HG03457 (cell line): Measurements from ENCODE around the gene LRIT3.
"Not testable (repeated sequence)": the region's sequence is repeated elsewhere in the genome, so short reads cannot be mapped to it uniquely, and the experiment has no call there.

ENCODE experiments used
- ATAC-seq: cut with Tn5 transposase; IDR thresholded peaks from one replicate; pipeline ENCODE4 v1.9.1; 2021; ENCODE audit warnings: moderate number of reproducible peaks; ENCODE audit not compliant: unreplicated experiment

Gene LRIT3

DNA sequence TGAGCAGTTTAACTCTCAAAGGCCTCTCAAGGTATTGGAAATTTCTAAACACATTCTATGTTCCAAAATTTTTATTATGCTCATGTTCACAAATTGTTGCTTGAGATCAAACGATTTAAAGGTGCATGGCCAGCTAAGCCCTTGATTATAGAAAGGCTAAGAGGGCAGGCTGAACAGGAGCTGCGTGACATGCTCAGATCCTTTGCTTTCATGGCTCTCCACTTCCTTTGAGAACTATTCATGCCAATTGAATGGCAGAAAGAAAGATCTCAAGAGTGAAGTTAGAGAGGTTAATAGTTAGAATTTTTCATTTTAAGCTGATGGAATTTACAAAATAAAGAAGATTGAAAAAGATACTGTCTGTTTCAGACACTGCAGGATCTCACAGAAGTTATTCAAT is 594 bp downstream of the LRIT3 start:
- ATAC-seq: no peak

DNA sequence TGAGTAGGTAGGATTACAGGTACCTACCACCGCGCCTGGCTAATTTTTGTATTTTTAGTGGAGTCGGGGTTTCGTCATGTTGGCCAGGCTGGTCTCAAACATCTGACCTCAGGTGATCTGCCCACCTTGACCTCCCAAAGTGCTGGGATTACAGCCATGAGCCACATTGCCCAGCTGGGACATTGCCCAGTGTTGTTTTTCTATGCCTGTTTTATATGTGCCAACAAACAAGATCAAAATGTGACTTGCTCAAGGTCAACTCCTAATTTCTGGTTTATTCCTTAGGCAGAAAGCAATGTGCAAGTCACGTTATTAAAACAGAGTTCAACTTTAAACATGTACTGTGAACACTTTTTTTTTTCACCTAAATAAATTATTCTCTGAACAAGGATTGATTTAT is 2.7 kb downstream of the LRIT3 start:
- no peak for ATAC-seq

DNA sequence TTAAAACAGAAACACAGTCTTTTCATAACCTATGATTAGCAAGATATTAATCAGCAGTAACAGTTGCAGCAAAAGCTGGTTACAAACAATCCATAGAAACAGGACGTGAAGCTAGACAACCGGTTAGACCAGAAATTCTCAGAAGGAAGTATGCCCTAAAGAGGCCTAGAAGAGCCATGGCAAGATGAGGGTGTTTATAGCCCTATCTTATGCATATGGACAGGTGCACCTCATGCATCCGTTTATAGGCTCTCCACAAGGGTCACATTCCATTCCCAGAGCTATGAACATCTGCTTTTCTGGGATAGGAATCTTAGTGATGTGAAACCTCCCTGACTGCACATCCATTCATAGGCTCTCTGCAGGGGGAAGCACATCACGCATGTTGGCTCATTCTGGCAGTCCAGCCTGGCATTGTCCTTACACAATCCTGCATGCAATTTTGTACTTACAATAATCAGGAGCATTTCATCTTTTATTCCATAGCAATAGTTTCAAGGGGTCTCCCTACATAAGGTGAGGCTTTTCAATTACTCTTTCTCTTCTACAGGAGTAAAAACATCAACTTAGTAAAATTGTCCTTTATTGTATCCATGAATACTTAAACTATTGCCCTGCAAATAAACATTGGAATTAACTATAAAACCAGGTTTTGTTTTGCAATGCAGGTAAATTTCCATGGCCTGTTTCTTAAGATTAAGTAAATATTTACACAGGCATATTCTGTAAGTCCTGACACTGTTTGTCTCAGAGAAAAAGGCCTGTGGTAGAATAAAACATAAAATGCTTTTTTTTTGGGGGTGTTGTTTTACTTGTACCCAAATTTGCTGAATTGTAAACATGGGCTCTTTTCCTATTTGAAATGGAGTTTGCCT is 11.8 kb downstream of the LRIT3 start:
- ATAC-seq: not testable (repeated sequence)

DNA sequence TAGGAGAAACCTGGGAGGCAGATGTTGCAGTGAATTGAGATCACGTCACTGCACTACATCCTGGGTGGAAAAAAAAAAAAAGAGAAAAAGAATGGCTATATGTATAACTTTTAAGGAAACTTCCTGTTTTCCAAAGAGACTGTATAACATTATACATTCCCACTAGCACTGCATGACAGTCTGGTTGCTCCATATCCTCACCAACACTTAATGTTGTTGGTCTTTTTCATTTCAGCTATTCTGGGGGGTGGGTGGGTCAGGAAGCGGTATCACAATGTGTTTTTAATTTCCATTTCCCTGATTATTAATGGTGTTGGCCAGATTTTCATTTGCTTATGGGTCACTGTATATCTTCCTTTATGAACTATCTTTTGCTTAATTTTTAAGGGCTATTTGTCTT is 13.4 kb downstream of the LRIT3 start:
- ATAC-seq: no peak

DNA sequence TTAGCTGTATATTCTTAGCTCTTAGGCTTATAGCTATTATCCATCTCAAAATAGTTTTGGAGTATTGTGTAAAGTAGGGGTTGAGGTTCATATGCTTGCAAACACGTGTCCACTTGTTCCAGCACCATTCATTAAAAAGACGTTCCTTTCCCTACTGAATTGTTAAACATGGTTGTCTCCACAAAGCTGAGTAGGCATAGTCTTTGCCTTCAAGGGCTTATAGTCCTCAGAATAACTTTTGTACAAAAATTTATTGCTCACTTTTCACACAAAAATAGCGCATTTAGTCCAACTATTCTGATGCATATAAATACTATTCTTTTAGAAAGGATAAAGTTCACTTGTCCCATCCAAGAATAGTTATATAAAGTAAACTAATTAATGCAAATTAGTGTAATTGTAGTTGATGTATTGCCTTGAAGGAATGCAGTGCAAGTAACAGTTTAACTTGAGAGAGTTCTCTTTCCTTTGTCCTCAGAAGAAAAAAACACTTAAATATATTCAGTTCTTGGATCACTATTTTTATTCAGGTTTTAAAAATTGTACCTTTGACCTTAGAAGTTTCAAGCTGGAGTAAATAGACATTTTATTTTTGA is 14.1 kb downstream of the LRIT3 start:
- no peak for ATAC-seq

DNA sequence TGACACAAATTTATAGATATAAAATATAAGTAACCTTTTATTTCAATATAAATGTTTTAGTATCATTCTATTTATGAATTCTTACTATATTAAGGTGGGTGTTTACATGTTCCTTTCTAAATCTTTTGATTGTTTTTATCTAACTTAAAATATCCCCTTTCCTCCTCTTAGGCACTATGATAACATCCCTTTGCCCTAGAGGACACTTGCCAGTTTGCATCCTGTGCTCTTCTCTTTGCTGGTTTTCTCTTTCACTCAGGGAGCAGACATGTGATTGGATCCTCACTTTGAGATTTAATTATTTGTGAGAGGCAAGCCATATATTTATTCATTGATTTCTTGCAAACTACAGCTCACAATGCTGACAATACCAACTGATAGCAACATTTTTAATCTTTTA is 16.2 kb downstream of the LRIT3 start:
- no peak for ATAC-seq

DNA sequence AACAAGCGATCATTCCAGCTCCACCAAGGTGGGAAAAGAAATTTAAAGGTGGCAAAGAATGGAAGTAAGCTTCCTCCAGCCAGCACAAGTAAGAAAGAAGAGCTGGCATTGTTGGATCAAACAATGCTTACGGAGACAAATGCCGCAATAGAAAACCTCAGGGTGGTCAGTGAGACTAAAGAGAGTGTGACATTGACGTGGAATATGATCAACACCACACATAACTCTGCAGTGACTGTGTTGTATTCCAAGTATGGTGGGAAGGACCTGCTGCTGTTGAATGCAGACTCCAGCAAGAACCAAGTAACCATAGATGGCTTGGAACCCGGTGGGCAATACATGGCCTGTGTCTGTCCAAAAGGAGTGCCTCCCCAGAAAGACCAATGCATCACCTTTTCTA is 22.2 kb downstream of the LRIT3 start:
- no peak for ATAC-seq

DNA sequence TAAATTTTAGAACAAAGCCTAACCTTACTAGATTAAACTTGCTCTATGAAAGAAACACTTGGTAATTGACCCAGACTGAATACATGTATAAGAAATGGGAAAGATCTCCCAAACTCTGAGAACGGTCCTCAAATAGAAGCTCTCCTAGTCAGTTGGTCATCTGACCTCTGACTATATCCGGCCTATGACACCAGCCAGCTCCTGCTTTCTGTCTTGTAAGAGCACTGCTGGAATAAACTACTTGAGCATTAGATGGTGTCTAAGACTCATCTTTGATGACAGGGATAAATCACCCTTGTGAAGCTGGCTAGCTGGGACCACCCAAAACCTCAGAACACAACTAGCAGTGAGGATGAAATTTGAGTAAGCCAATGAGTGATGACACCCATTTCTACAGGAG is 24.2 kb downstream of the LRIT3 start:
- ATAC-seq: no peak

DNA sequence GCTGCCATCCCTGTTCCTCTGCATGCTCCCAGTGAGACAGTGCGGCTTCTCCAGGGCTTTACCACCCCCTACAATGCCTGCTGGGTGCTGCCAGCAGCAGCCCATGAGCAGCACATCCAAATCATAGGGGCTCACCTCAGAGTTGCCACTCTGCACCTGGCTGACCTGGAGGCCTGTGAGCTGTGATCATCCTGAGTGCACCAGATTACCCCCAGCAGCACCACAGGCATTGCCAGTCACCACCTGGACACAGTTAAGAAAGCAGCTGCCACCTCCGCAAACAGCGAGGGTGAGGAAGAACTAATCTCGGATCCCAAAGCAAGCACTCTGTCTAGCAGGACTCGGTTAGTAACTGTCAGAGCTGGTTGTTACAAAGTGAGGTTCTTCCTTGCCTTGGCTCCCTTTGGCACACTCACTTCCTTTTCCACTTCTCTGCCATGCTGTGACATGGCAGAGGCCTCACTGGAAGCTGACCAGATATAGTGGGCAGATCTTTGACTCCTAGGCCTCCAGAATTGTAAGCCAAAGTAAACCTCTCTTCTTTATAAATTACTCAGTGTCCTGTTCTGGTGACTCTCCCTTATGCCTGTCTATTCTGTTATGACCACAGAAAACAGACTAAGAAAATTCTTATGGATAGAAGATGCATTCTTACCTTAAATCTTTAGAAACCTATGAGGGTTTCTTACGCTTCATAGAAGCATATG is 25.2 kb downstream of the LRIT3 start:
- no peak for ATAC-seq

DNA sequence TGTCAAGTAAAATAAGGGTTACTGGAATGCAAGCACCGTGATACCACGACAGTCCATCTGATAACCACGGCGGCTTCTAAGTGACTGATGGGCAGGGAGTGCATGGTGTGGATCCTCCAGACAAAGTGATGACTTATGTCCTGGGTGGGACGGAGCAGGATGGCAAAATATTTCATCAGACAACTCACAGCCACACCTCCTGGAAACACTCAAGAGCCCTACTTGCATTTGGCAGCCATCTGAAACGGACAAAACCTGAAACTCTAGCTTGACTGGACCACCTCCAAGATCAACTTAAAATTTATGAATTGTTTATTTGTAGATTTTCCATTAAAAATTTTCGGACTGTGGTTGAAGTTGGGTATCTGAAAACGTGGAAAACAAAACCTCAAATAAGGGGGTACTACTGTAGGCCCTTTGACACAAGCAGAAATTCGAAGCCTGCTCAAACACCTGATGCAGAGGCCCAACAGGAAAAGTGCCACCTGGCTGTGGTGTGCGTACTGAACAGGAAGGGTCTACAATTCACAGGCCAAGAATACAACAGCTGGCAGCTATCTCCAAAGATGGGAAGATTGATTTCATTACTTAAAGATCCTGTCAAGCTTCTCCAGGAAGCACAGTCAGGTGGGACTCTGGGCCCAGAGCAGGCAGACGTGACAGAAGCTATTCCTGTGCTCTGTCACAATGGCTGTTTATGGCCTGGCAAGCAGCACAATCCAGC is 26.0 kb downstream of the LRIT3 start:
- ATAC-seq: no peak

DNA sequence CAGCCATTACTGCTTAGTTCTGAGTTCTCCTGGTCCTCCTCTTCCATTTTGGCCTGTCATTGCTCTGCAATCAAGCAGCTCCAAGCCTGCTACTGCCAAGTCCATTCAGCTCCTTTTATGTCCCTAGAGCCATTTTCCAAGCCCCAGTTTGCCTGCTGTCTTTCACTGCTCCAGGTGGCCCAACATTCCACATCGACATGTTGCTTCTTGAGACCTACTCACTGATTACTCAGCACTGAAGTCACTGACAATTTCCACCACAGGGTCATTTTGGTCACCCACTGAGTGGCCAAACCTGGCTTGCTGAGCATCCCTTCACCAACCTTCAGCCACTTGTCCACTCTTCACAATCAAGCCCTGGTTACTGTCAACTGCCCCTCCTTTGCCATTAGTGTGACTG is 27.2 kb downstream of the LRIT3 start:
- no peak for ATAC-seq

DNA sequence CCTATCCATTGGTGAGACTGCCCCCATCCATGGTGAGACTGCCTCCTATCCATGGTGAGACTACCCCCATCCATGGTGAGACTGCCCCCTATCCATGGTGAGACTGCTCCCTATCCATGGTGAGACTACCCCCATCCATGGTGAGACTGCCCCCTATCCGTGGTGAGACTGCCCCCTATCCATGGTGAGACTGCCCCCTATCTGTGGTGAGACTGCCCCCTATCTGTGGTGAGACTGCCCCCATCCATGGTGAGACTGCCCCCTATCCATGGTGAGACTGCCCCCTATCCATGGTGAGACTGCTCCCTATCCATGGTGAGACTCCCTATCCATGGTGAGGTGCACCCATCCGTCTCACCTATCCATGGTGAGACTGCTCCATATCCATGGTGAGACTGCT is 27.6 kb downstream of the LRIT3 start:
- not testable (repeated sequence) for ATAC-seq

DNA sequence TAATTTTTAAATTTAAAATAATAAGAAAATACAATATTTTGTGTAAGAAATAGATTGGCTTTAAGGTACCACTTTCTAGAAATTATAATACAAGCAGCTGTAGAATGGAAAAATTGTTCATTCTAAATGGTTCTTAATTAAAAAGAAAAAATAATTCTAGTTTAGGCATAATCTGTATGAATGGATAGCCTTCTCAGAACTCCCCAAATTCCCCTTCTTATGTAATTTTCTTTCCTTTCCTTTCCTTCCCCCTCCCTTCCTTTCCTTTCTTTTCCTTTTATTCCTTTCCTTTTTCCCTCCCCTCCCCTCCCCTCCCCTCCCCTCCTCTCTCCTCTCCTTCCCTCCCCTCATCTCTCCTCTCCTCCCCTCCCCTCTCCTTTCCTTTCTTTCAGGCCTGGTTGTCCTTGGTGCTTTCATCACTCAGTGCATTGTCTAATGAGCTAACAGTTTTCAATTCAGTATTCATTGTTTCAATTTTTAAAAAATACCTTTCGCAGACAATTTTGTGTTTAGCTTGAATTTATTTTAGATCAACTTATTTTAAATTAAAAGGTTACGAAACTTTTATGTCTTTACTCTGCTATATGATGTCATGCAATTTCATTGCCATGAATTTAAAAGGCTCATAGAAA is 28.8 kb downstream of the LRIT3 start:
- ATAC-seq: no peak

DNA sequence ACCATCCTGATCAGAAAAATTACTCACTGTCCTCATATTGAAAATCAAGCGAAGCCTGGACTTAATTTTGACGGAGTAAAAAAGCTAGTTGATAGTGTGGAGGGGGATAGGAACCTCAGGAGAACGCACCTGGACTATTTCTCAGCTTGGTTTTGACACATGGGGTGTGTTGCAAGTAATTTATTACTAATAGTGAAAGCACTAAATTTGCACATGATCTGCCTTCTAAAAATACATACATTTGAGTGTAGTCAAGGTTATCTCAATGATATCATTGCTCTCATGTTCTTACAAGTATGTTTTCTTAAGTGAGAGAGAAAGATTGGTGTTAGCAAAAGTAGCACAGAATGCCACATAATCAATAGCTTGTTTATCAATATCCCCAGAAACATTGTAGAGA is 29.5 kb downstream of the LRIT3 start:
- no peak for ATAC-seq

DNA sequence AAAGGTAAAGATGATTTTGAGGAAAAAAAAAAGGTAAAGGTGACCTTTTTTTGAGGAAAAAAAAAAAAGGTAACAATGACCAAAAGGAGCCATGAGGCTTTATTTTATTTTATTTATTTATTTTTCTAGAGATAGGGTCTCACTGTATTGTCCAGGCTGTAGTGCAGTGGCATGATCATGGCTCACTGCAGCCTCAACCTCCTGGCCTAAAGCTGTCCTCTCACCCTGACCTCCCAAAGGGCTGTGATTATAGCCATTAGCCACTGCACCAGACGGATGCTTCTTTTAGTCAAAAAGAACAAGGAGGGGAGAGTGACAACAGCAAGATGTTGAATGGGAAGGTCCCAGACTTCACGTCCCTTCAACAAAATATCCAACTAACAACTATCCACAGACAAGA is 30.4 kb downstream of the LRIT3 start:
- ATAC-seq: no peak

DNA sequence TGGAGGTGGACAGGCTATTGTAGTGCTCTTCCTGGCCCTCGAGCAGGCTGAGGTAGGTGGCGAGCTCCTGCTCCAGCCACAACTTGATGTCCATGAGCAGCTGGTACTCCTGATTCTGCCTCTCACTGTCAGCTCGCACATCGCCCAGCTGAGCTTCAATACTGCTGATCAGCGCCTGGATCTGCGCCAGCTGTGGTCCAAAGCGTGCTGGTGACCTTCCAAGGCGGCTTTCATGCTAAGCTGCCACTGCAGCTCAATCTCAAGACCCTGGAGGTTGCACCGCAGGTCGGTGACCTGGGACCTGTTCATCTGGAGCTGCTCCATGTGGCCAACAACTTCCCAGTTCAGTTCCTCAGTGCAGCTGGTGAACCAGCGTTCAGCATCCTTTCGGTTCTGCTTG is 31.2 kb downstream of the LRIT3 start:
- ATAC-seq: no peak

DNA sequence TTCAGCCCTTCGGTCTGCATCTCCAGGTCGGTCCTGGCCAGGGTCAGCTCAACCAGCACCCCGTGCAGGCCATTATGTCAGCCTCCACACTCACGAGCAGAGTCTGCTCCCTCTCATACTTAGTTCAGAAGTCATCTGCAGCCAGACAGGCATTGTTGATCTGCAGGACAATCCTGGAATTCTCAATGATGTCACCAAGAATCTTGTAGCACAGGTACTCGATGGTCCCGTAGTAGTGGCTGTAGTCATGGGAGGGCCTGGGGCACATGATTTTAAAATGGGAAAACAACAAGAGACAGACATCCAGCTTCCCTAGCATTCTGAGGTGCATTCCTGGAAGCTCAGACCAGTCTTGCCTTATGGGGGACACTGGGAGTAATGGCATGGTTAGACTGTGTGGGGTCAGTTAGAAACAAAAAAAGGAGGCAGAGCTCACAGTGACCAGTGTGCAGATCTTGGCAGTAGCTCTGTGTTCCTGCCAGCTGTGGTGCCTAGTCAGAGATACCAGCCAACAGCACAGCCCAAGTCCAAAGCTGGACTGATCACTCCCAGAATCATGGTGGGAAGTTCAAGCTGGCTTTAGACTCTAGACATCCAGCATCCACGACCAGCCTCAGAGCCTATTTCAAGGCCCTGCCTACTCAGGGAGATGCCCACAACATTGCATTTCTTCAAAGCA is 31.9 kb downstream of the LRIT3 start:
- no peak for ATAC-seq

DNA sequence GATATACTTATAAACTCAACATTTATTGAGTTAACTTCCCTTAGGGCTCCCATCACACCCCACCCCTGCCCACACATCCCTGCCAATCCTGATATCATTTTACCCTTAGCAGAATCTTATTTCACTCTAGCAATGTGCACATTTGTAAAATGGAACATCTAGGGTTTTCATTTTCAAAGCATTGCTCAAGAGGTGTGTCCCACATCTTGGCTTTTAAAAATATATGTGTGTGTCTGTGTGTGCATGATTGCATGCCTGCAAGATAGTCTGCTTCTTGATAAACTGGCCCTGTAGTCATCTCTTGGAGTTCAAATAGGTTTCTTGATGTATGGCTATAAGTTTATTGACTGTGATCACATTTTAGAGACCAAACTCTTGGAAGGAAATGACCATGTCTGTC is 38.4 kb downstream of the LRIT3 start:
- ATAC-seq: no peak

DNA sequence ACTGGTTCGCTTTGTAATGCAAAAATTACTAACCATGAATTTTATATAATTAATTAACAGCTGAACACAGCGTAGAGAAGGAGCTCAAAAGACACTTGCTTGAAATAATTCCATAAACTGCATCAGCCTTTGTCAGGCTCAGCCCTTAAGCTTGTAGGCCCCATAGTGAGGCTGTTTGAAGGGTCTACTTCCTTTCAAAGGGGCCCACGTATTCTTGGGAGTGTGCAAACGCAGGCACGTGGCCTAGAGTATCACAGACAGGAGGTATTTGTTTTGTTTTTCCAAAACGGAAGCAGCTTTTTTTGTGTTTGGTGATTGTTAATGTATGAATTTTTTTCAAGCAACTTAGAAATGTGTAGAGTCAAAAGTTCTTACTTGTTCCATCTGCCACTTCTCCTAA is 39.2 kb downstream of the LRIT3 start:
- no peak for ATAC-seq

DNA sequence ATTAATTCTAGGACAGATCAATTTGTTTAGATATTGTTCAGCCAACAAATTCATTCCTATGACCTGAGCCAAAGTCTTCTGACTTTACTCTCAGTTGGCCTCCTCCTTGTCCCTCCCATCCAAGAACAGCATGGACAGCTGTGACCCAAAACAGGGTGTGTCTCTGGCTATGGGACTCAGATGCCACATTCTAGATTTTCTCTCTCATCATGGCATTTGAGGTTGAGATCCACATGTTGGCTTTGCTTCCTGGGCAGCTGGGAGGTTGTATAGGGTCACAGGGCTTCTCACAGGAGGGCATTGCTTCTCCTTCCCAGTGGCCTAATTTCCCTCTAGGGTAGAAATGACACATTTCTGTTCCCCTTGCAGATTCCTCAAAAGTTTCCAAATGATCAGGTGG is 42.2 kb downstream of the LRIT3 start:
- no peak for ATAC-seq
